ENCODE results near the gene CACNA1D. TPM values are rescaled to one million over a fixed set of nuclear protein-coding genes. Genes with fewer than 3 reads are reported as not detected.

The CACNA1D gene
- total RNA-seq, 1 experiment from 2014 or later, result not detected

GRCh38 chr3:53612508-53612907, 118.1 kb downstream of the CACNA1D start:
- Histone ChIP-seq H3K27ac (ENCODE audit: low read depth, low read length, poor library complexity, severe bottlenecking) (no peak overlapping the region), H3K4me3 (ENCODE audit: low read depth, low read length, poor library complexity, severe bottlenecking) (no peak overlapping the region), H3K9me3 (ENCODE audit: low read depth, low read length, poor library complexity, severe bottlenecking) (no peaks in the 10 kb centered on the region), H3K27me3 (replicated peaks; ENCODE audit: insufficient read depth, low read depth, low read length, poor library complexity) (no peaks in the 10 kb centered on the region), H3K4me1 (ENCODE audit: insufficient read depth, low read length, poor library complexity, severe bottlenecking) (no peaks in the 10 kb centered on the region), H3K36me3 (ENCODE audit: insufficient read depth, low read length, poor library complexity, severe bottlenecking) (no peaks in the 10 kb centered on the region)
- no TSS peak for BruUV-seq (replicated peaks)
- CTCF ChIA-PET, result no interaction called here
- POLR2A ChIA-PET (ENCODE audit: low non-redundant PET), result no interaction called here
- TF ChIP-seq EZH2 (IDR thresholded peaks at IDR 0.05; ENCODE audit: borderline replicate concordance, low read depth, low read length, poor library complexity, severe bottlenecking), result no peak
- TF ChIP-seq CTCF (conservative IDR thresholded peaks at IDR 0.05; ENCODE audit: low read depth, low read length), result no peak
- DNase-seq (ENCODE audit: low spot score), result no peak
- intact Hi-C loops (cut with micrococcal nuclease; ENCODE audit: unreplicated experiment), result no loop called here

GRCh38 chr3:53613125-53613524, 118.7 kb downstream of the CACNA1D start:
- CTCF ChIA-PET, result no interaction called here
- Histone ChIP-seq H3K27ac (ENCODE audit: low read depth, low read length, poor library complexity, severe bottlenecking) (no peak overlapping the region), H3K9me3 (ENCODE audit: low read depth, low read length, poor library complexity, severe bottlenecking) (no peaks in the 10 kb centered on the region), H3K36me3 (ENCODE audit: insufficient read depth, low read length, poor library complexity, severe bottlenecking) (no peaks in the 10 kb centered on the region), H3K4me3 (ENCODE audit: low read depth, low read length, poor library complexity, severe bottlenecking) (no peak overlapping the region), H3K4me1 (ENCODE audit: insufficient read depth, low read length, poor library complexity, severe bottlenecking) (no peaks in the 10 kb centered on the region), H3K27me3 (replicated peaks; ENCODE audit: insufficient read depth, low read depth, low read length, poor library complexity) (no peaks in the 10 kb centered on the region)
- intact Hi-C loops (cut with micrococcal nuclease; ENCODE audit: unreplicated experiment), result no loop called here
- DNase-seq (ENCODE audit: low spot score), result no peak
- TF ChIP-seq EZH2 (IDR thresholded peaks at IDR 0.05; ENCODE audit: borderline replicate concordance, low read depth, low read length, poor library complexity, severe bottlenecking) (no peak), CTCF (conservative IDR thresholded peaks at IDR 0.05; ENCODE audit: low read depth, low read length) (no peak)
- BruUV-seq (replicated peaks), result no TSS peak
- POLR2A ChIA-PET (ENCODE audit: low non-redundant PET), result no interaction called here

GRCh38 chr3:53614307-53614706, 119.9 kb downstream of the CACNA1D start:
- no peak for TF ChIP-seq EZH2 (IDR thresholded peaks at IDR 0.05; ENCODE audit: borderline replicate concordance, low read depth, low read length, poor library complexity, severe bottlenecking)
- TF ChIP-seq CTCF (conservative IDR thresholded peaks at IDR 0.05; ENCODE audit: low read depth, low read length), result no peak
- POLR2A ChIA-PET (ENCODE audit: low non-redundant PET), result no interaction called here
- CTCF ChIA-PET, result no interaction called here

More at GRCh38 chr3:53614307-53614706, 119.9 kb downstream of the CACNA1D start:
- Histone ChIP-seq H3K27me3 (replicated peaks; ENCODE audit: insufficient read depth, low read depth, low read length, poor library complexity) (no peaks in the 10 kb centered on the region), H3K27ac (ENCODE audit: low read depth, low read length, poor library complexity, severe bottlenecking) (no peak overlapping the region), H3K4me1 (ENCODE audit: insufficient read depth, low read length, poor library complexity, severe bottlenecking) (no peaks in the 10 kb centered on the region), H3K4me3 (ENCODE audit: low read depth, low read length, poor library complexity, severe bottlenecking) (no peak overlapping the region), H3K9me3 (ENCODE audit: low read depth, low read length, poor library complexity, severe bottlenecking) (no peaks in the 10 kb centered on the region), H3K36me3 (ENCODE audit: insufficient read depth, low read length, poor library complexity, severe bottlenecking) (no peaks in the 10 kb centered on the region)
- DNase-seq (ENCODE audit: low spot score), result no peak
- no TSS peak for BruUV-seq (replicated peaks)
- intact Hi-C loops (cut with micrococcal nuclease; ENCODE audit: unreplicated experiment), result no loop called here

Measured in A673 (cell line).